NCI-H82 (cell line): ENCODE results near the gene PEX13.
"Not testable (repeated sequence)": the region's sequence is repeated elsewhere in the genome, so short reads cannot be mapped to it uniquely, and the experiment has no call there.

Experiments used
- DNase-seq: peaks from one replicate; lab custom pipeline; 2025; lab: John Stamatoyannopoulos, UW

The PEX13 gene

GRCh38 chr2:61009355-61009754 is 8.2 kb upstream of the PEX13 start:
- no peak for DNase-seq

- no peak for DNase-seq
Measured at GRCh38 chr2:61011678-61012077, 5.8 kb upstream of the PEX13 start.

- DNase-seq: not testable (repeated sequence)
Measured at GRCh38 chr2:61012303-61012702, 5.2 kb upstream of the PEX13 start.

GRCh38 chr2:61013382-61013781 is 4.1 kb upstream of the PEX13 start:
- no peak for DNase-seq

- no peak for DNase-seq
Measured at GRCh38 chr2:61014763-61015162, 2.8 kb upstream of the PEX13 start.

- DNase-seq: no peak
Measured at GRCh38 chr2:61015976-61016375, 1.5 kb upstream of the PEX13 start.

GRCh38 chr2:61016392-61017002 is 1.0 kb upstream of the PEX13 start:
- peak; percentile 11 for DNase-seq

GRCh38 chr2:61017003-61017555 is 441 bp upstream of the PEX13 start:
- DNase-seq: peak; percentile 93

GRCh38 chr2:61018318-61018755 is 817 bp downstream of the PEX13 start:
- DNase-seq: peak; percentile 32

- no peak for DNase-seq
Measured at GRCh38 chr2:61018798-61019197, 1.3 kb downstream of the PEX13 start.

GRCh38 chr2:61021228-61021660 is 3.7 kb downstream of the PEX13 start:
- no peak for DNase-seq

GRCh38 chr2:61023670-61024069 is 6.2 kb downstream of the PEX13 start:
- DNase-seq: no peak

GRCh38 chr2:61029533-61029932 is 12.0 kb downstream of the PEX13 start:
- DNase-seq: no peak

- DNase-seq: not testable (repeated sequence)
Measured at GRCh38 chr2:61034592-61034991, 17.1 kb downstream of the PEX13 start.

GRCh38 chr2:61036643-61037042 is 19.1 kb downstream of the PEX13 start:
- not testable (repeated sequence) for DNase-seq

GRCh38 chr2:61042807-61043206 is 25.3 kb downstream of the PEX13 start:
- DNase-seq: no peak

- no peak for DNase-seq
Measured at GRCh38 chr2:61044636-61045035, 27.1 kb downstream of the PEX13 start.

GRCh38 chr2:61045226-61045625 is 27.7 kb downstream of the PEX13 start:
- DNase-seq: no peak

- no peak for DNase-seq
Measured at GRCh38 chr2:61045999-61046398, 28.5 kb downstream of the PEX13 start.

GRCh38 chr2:61055557-61055956 is 38.0 kb downstream of the PEX13 start:
- DNase-seq: no peak

- DNase-seq: no peak
Measured at GRCh38 chr2:61057562-61057961, 40.0 kb downstream of the PEX13 start.

GRCh38 chr2:61059382-61059781 is 41.9 kb downstream of the PEX13 start:
- DNase-seq: no peak

GRCh38 chr2:61065714-61066709 is 48.5 kb downstream of the PEX13 start, which contains the start of gene SANBR:
TSS of gene SANBR (plus strand) at chr2:61065871. CDS start at chr2:61070351, 4,480 bp downstream.
- DNase-seq: peak; percentile 97
